GM19193 (cell line): ENCODE results near the gene CD163.

Source experiments
- POLR2A ChIP-seq: IDR thresholded peaks from 4 replicates; pipeline ENCODE4 v1.6.1; 2011; ENCODE audit not compliant: insufficient read depth, insufficient read length; ENCODE audit errors: extremely low read depth

Gene CD163

DNA sequence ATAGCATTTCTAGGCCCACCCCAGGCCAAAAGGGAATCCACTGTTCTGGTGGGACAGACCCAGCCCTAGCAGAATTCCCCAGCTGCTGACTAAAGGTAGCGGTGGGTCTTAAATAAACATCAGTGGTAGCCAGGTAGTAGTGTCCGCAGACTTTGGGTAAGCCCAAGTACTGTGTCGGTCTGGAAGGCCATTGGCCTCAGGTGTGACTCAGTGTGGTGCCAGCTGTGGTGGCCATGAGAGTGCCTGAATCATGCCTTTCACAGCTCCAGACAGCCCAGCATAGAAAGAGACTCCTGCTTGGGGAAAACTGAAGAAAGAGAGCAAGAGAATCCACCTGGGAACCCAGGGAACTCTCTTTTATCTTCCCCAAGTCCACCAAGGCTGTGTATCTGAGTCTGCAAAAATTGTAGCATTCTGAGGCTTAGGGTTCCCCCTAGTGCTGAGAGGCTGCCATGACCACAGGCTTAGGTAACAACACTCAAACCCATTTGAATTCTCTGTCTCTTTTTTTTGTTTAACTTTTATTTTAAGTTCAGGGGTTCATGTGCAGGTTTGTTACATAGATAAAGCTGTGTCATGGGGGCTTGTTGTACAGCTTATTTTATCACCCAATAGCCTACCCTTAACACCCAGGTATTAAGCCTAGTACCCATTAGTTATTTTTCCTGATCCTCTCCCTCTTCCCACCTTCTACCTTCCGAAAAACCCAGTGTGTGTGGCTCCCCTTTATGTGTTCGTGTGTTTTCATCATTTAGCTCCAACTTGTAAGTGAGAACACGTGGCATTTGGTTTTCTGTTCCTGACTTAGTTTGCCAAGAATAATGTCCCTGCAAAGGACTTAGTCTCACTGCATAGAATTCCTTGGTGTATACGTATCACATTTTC is 43.0 kb downstream of the CD163 start:
- no peak for TF ChIP-seq POLR2A

DNA sequence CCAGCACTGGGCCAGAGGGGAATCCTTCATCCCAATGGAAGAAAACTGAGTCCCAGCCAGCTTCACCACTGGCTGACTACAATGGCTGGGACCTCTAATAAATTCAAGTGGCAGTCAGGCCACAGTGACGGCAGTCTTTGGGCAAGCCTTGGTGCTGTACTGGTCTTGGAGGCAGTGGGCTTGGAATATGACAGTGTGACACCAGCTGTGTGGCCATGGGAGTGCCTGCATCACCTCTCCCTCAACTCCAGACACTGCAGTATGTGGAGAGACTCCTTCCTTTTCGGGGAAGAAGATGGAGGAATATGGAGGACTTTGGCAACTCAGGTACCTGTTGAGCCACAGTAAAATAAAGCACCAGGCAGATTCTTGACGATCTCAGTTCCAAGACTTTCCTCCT is 43.6 kb downstream of the CD163 start:
- no peak for TF ChIP-seq POLR2A

DNA sequence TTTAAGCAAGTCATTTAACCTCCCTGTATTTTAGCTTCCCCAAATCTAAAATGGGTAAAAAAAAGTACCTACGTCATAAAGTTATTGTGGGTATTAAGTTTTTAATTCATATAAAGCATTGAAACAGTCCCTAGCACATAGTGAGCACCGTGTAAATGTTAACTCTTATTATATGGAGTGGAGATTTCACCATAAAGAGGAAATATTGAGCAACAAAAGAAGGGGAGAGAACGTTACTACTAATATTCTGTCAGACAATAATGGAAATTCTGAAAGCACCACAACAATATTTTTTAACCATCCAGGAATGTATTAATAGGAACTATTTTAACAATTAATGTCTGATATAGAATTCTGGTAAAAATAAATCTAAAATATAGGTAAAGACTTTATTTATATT is 51.8 kb downstream of the CD163 start:
- TF ChIP-seq POLR2A: no peak

DNA sequence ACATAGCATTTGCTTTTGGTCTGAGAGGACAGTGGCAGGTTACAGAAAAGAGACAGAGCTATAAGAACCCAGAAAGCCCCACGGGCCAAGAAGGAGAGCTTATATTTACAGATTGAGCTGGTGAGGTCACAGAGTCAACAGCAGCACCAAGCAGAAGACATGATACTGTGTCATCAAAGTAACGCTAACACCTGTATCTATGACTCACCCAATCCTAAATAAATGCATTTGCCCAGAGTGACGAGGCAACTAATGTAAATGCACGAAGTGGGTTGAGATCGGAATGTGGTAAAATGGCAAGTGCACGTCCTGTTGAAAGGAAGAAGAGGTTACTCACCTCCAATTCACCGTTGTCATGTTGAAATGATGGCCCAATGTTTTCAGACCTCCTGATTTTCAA is 52.9 kb downstream of the CD163 start:
- no peak for TF ChIP-seq POLR2A

DNA sequence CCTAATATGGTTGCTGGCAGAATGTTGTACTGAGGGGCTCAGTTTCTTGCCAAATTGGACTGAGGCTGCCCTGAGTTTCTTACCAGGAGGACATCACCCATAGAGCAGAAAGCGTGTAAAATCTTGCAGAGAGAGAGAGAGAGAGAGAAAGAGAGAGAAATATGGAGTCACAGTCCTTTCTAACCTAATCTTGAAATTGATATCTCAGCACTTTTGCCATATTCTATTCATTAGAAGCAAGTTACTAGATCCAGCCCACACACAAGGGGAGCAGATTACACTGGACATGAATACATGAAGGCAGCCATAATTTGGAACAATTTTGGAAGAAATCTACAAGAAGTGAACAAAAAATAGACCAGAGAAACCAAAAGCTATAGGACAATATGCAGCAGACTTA is 55.5 kb downstream of the CD163 start:
- TF ChIP-seq POLR2A: no peak

DNA sequence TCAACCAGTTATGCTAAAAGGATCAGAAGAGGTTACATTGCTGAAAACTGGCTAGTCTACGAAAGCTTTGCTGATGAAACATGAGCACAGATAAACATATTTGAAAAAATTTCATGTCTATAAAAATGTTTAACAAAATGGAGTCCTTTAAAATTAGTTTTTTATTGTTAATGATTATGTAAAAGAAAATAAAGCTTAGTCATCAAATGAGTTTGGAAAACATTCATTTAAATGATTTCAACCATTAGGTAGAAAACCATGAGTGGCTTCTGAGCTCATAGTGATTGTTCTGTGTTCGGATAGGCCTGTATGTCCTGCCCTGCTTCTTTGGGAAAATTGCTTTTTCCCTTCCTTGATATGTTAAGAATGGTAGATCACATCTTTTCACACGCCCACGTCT is 59.0 kb downstream of the CD163 start:
- no peak for TF ChIP-seq POLR2A

DNA sequence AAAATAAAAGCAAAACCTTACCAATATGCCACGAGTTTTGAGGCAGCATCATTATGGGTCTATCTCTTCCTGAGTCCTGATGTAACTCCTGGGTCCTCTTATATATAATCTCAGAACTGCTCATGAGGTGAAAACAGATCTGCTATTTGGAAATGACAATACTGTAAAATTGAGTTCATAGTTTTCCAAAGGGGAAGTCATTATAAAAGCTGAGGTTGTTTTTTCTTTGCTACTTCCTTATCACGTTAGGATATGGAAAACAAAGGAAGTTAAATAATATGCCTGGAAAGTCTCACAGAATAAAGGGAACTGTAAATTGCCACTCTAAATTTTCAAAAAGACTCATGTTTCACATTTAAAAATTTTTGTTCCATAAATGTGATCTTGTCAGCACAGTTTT is 59.5 kb downstream of the CD163 start, which contains the start of gene CD163L1:
Gene CD163L1, minus strand, starts transcription at position 78 of the 400 bp plus-strand sequence. Its CDS starts 26 bp downstream, at position 52.
- no peak for TF ChIP-seq POLR2A

DNA sequence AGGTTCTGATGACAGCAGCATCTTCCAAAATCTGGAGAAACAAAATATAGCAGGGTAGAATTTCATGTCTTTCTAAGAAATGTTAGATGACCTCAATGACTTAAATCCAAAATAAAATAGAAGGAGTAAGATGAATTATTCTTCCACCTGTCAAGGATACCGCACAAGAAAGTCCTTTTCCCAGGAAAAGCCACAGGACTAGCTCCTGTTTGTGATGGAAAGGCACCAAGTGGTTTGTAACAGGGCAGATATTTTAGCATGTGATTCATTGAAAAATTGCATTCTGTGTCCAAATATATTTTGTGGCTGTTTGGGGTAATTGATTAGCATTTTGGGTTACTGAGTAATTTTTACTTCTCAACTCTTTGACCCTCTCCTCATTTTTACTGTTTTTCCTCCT is 62.4 kb downstream of the CD163 start:
- TF ChIP-seq POLR2A: no peak

DNA sequence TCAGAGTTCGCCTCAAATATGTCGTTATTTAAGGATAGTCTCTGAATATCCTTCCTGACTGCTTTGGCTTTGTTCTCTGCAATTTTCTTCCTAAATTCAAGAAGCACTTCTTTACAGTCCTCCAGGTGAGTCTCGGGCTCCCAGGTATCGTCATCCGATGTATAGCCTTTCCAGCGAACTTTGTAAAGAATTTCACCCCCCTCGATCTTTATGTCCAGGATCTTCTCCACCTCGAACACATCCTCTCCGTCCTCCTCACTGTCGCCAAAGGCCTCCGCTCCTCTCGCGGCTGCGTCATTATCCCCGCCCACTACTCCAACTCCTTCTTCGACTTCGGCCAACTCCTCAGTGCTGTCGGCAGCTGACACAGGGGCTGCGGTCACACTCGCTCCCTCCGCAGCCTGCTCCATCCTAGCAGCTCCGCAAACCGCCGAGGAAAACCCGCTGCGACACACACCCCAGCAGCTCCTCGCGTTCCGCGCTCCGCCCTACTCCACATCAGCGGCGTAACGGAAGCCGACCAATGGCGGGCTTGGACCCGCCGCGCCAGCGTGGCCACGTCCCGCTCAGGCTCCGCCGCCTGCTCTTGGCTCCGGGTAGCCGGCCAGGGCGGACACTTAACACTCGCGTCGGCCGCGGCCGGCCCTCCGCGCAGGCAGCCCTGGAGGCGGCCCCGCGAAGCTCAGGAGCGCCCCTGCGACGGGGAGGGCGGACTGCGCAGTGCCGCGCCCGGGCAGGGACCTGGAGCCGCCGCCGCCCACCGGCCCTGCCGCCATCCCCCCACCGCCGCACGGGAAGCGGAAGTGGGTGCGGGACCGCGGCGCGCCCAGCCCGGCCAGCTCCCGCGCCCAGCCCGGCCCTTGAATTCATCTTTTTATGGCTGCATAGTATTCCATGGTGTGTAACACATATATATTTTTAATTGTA is 63.7 kb downstream of the CD163 start:
- no peak for TF ChIP-seq POLR2A

DNA sequence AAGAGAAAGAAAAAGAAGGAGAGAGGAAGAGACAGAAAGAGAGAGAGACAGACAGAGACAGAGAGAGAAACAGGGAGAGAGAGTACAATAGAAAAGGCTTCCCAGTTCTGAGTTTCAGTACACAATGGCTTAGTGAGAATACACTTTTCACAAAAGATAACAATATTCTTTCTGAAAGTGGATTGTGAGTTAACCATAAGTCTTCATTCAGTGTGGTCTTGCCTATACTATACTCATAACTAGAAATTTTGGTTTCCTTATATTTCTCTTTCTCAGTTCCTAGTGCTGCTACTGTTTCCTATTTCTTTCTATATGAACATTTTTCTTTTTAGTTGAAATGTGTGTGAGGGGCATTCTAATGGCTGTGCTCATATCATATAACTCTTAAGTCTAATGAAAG is 68.9 kb downstream of the CD163 start:
- TF ChIP-seq POLR2A: no peak

DNA sequence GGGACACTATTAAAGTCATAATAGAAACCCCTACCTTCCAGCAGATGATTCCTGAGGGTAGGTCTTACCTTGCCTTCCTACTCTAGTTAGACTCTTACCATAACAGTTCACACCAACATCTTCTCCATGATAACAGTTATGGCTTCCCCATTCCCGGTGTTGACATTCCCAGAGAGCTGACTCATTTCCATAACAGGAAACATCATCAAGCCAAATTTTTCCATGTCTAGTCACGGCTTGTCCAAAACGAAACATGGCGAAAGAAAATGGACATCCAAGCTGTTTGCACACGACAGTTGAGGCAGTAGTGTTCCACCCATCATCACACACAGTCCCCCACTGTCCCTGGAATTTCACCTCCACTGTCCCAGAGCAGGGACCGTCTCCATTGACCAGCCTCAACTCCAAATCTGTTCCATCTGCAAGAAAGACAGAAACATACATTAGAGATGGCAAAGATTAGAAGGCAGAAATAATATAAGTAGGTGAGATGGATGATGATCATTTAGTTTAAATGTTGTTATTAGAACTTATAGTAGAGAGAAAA is 70.2 kb downstream of the CD163 start:
- no peak for TF ChIP-seq POLR2A

DNA sequence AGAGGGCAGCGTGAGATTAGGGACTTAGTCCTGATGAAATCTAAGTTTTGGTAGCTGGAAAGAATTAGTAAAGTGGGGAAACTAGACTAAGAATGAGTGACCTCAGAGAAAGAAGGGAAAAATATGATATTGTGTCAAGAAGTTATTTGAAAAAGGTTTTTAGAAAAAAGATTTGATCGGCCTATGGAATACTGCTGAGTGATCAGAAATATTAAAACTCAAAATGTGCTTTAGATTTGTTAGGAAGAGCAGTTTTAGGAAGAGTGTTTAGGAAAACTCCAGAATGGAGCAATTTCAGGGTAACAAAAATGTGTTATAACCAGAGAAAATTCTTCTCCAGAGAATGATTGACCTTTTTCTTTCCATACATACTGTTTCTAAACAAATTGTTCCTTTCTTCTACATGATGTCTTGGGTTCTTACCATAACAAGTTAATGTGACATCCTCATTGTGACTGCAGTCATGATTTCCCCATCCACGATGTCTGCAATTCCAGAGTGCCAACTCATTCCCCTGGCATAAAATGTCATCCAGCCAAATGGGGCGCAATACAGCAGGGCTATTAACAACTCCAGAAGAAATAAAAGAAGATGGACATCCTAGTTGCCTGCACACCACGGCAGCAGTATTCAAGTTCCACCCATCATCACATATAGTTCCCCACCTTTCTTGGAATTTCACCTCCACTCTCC is 71.4 kb downstream of the CD163 start:
- no peak for TF ChIP-seq POLR2A
